ENCODE measurements around the gene PELI1.

The PELI1 gene

GRCh38 chr2:64052463-64053241 lies 91.6 kb downstream of the PELI1 start:
- no peak overlapping the region for H3K4me3 ChIP-seq (replicated peaks in 1 of 2; ENCODE audit: low read depth in 2 of 2, low read length in 2 of 2)
- TF ChIP-seq CTCF (IDR thresholded peaks at IDR 0.05; ENCODE audit: low read depth, low read length) = no peak
- peak; percentile 46 to 68 for DNase-seq (ENCODE audit: low read depth in 2 of 2)

GRCh38 chr2:64049633-64050220 lies 94.5 kb downstream of the PELI1 start:
- peak; percentile 93 for TF ChIP-seq CTCF (IDR thresholded peaks at IDR 0.05; ENCODE audit: low read depth, low read length)
- peak; percentile 81 to 83 for DNase-seq (ENCODE audit: low read depth in 2 of 2)
- H3K4me3 ChIP-seq (replicated peaks in 1 of 2; ENCODE audit: low read depth in 2 of 2, low read length in 2 of 2) = no peak overlapping the region

GRCh38 chr2:64045938-64046337 lies 98.3 kb downstream of the PELI1 start:
- no peak overlapping the region for H3K4me3 ChIP-seq (replicated peaks in 1 of 2; ENCODE audit: low read depth in 2 of 2, low read length in 2 of 2)
- no peak for DNase-seq (ENCODE audit: low read depth in 2 of 2)
- TF ChIP-seq CTCF (IDR thresholded peaks at IDR 0.05; ENCODE audit: low read depth, low read length) = no peak

Measured in cardiac fibroblast (primary cell).